Stromal cell of bone marrow (primary cell): Measurements from ENCODE around the gene MEF2D.

Experiments
- DNase-seq: peaks from one replicate; pipeline ENCODE4 v3.0.0-alpha.2; 2012; ENCODE audit warnings: low read depth

Gene MEF2D

GRCh38 chr1:156439777-156440183 lies 60.8 kb downstream of the MEF2D start:
- no peak for DNase-seq

GRCh38 chr1:156439036-156439776 lies 61.4 kb downstream of the MEF2D start:
- no peak for DNase-seq

GRCh38 chr1:156438278-156438987 lies 62.1 kb downstream of the MEF2D start:
- no peak for DNase-seq

- DNase-seq: no peak
These were observed 63.3 kb downstream of the MEF2D start for GRCh38 chr1:156437037-156437867.

- no peak for DNase-seq
These were observed 64.2 kb downstream of the MEF2D start for GRCh38 chr1:156436141-156437036.

- no peak for DNase-seq
These were observed 64.9 kb downstream of the MEF2D start for GRCh38 chr1:156435545-156436140.

GRCh38 chr1:156434989-156435544 lies 65.5 kb downstream of the MEF2D start:
- no peak for DNase-seq

- no peak for DNase-seq
These were observed 67.0 kb downstream of the MEF2D start for GRCh38 chr1:156433602-156434001.

- no peak for DNase-seq
These were observed 67.5 kb downstream of the MEF2D start for GRCh38 chr1:156433032-156433431.

- DNase-seq: no peak
These were observed 67.9 kb downstream of the MEF2D start for GRCh38 chr1:156432669-156433018.

- DNase-seq: no peak
These were observed 68.6 kb downstream of the MEF2D start for GRCh38 chr1:156431769-156432668.

- DNase-seq: no peak
These were observed 69.2 kb downstream of the MEF2D start for GRCh38 chr1:156431366-156431765.

- no peak for DNase-seq
These were observed 69.7 kb downstream of the MEF2D start for GRCh38 chr1:156430866-156431265.

GRCh38 chr1:156430303-156430702 lies 70.3 kb downstream of the MEF2D start:
- no peak for DNase-seq

GRCh38 chr1:156429313-156430060 lies 71.1 kb downstream of the MEF2D start:
- no peak for DNase-seq

- no peak for DNase-seq
These were observed 71.8 kb downstream of the MEF2D start for GRCh38 chr1:156428746-156429288.

- no peak for DNase-seq
These were observed 72.6 kb downstream of the MEF2D start for GRCh38 chr1:156427957-156428356.

- DNase-seq: no peak
These were observed 74.6 kb downstream of the MEF2D start for GRCh38 chr1:156425943-156426342.
